PC-9 (cell line): ENCODE results near the gene TRAF2. TPM values are rescaled to one million over a fixed set of nuclear protein-coding genes. Genes with fewer than 3 reads are reported as not detected.

Experiments used
- BruUV-seq: library from RNA; stranded (reverse); fragments of 400-500 nt; replicated peaks from 2 replicates; lab custom pipeline; 2021; lab: Mats Ljungman, UMichigan
- CTCF ChIA-PET: fragments of 300-600 bp; sonication (Branson Sonifier 250); formaldehyde crosslinking; loops from one replicate; lab custom pipeline; 2022; ENCODE audit warnings: antibody characterized with exemption; lab: Charles Lee
- POLR2A ChIA-PET: fragments of 300-600 bp; sonication (Branson Sonifier 250); formaldehyde crosslinking; loops from one replicate; lab custom pipeline; 2022; ENCODE audit warnings: antibody characterized with exemption; ENCODE audit not compliant: unreplicated experiment; lab: Charles Lee
- DNase-seq, 2 experiments: peaks; one replicate each; pipeline versions ENCODE4 v3.0.0 to v3.0.0-alpha.2; 2015 to 2022; ENCODE audit warnings: mixed read lengths in 1 of 2
- H2AFZ ChIP-seq: fragments of 200-600 bp; sonication (generic); 2 replicates; pipeline ENCODE4 v1.8.1; 2017; ENCODE audit warnings: antibody characterized with exemption
- H3F3A ChIP-seq: fragments of 200-600 bp; sonication (generic); 2 replicates; pipeline ENCODE4 v1.8.1; 2017; ENCODE audit warnings: antibody characterized with exemption, mild to moderate bottlenecking, low read depth; ENCODE audit not compliant: insufficient read depth
- H3K27ac ChIP-seq: fragments of 200-600 bp; sonication (generic); 2 replicates; pipeline ENCODE4 v1.6.1; 2016; ENCODE audit warnings: mixed run types
- H3K27me3 ChIP-seq: fragments of 200-600 bp; sonication (generic); 2 replicates; pipeline ENCODE4 v1.6.1; 2016; ENCODE audit warnings: low read depth, mixed run types; ENCODE audit not compliant: insufficient read depth
- H3K36me3 ChIP-seq: fragments of 200-600 bp; sonication (generic); 2 replicates; pipeline ENCODE4 v1.6.1; 2016; ENCODE audit warnings: low read depth, mixed run types
- H3K4me1 ChIP-seq: fragments of 200-600 bp; sonication (generic); replicated peaks from 2 replicates; pipeline ENCODE4 v1.6.1; 2016; ENCODE audit warnings: mixed run types; ENCODE audit not compliant: insufficient read depth
- H3K4me2 ChIP-seq: fragments of 200-600 bp; sonication (generic); 2 replicates; pipeline ENCODE4 v1.6.1; 2017; ENCODE audit warnings: mixed run types
- H3K4me3 ChIP-seq: fragments of 200-600 bp; sonication (generic); 2 replicates; pipeline ENCODE4 v1.6.1; 2016; ENCODE audit warnings: mixed run types
- H3K79me2 ChIP-seq: fragments of 200-600 bp; sonication (generic); 2 replicates; pipeline ENCODE4 v1.6.1; 2017; ENCODE audit warnings: low read depth, mixed run types
- H3K9me2 ChIP-seq: fragments of 200-600 bp; sonication (generic); 2 replicates; pipeline ENCODE4 v1.8.1; 2017; ENCODE audit warnings: mild to moderate bottlenecking; ENCODE audit not compliant: insufficient read depth
- H3K9me3 ChIP-seq: fragments of 200-600 bp; sonication (generic); 2 replicates; pipeline ENCODE4 v1.8.1; 2016; ENCODE audit warnings: low read depth; ENCODE audit not compliant: insufficient read depth
- H4K20me1 ChIP-seq: fragments of 200-600 bp; sonication (generic); 2 replicates; pipeline ENCODE4 v1.8.1; 2017; ENCODE audit not compliant: insufficient read depth
- CTCF ChIP-seq: fragments of 200-600 bp; sonication (generic); conservative IDR thresholded peaks from 2 replicates; pipeline ENCODE4 v1.6.1; 2017; ENCODE audit warnings: mixed run types, antibody characterized with exemption, mild to moderate bottlenecking, moderate library complexity
- EZH2 ChIP-seq: fragments of 200-600 bp; sonication (generic); IDR thresholded peaks from 2 replicates; pipeline ENCODE4 v1.8.0; 2017; ENCODE audit warnings: antibody characterized with exemption, low read depth
- intact Hi-C: fragments of 100-400 bp; cut with micrococcal nuclease; formaldehyde crosslinking; loops from one replicate; pipeline ENCODE4 v1.10.0; 2022; ENCODE audit not compliant: unreplicated experiment
- total RNA-seq: library from RNA; stranded (reverse); gene quantifications from 2 replicates; pipeline ENCODE4 v1.2.3, GENCODE V29; 2021

TRAF2 gene
- total RNA-seq, 1 experiment from 2014 or later, result 42.7 TPM

- H3K4me3 ChIP-seq, result no peak overlapping the region
- no peaks in the 10 kb centered on the region for H3K27me3 ChIP-seq
- H3K4me1 ChIP-seq, result peaks cover 6% of the 10 kb centered on the region; the same call in 1 of the 2 replicates
- H3K27ac ChIP-seq, result no peak overlapping the region
- intact Hi-C loops, result no loop called here
- no peaks in the 10 kb centered on the region for H3K9me2 ChIP-seq
- no peak overlapping the region for H3K4me2 ChIP-seq
- POLR2A ChIA-PET, result no interaction called here
- DNase-seq, result no peak
- no peaks in the 10 kb centered on the region for H3K79me2 ChIP-seq
- no TSS peak for BruUV-seq
- TF ChIP-seq CTCF (no peak), EZH2 (no peak)
- no peak overlapping the region for H2AFZ ChIP-seq
- peaks cover 32% of the 10 kb centered on the region for H4K20me1 ChIP-seq
- no peaks in the 10 kb centered on the region for H3K9me3 ChIP-seq
- no peaks in the 10 kb centered on the region for H3K36me3 ChIP-seq
- CTCF ChIA-PET, result no interaction called here
- H3F3A ChIP-seq, result peaks cover 22% of the 10 kb centered on the region; the same call in 1 of the 2 replicates
Observed at GRCh38 chr9:136852664-136853595, 33.4 kb upstream of the TRAF2 start.

DNA sequence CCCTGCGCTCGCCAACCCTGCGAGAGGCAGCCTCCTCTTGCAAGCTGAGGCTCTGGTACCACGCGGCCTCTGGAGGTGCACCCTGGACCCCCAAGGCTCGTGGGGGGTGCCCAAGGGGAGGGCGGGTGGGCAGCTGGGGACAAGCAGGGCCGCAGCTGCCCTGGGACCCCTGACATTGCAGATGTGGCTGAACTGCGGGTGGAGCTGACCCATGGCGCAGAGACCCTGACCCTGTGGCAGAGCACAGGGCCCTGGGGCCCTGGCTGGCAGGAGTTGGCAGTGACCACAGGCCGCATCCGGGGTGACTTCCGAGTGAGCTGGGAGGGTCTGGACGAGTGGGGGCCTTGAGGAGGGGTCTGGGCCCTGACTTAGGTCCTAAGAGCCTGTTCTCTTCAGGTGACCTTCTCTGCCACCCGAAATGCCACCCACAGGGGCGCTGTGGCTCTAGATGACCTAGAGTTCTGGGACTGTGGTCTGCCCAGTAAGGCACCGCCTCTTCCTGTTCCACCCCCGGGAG is 32.7 kb upstream of the TRAF2 start:
- H3K79me2 ChIP-seq, result no peaks in the 10 kb centered on the region
- TF ChIP-seq EZH2, result no peak
- TF ChIP-seq CTCF, result no peak
- H3K36me3 ChIP-seq, result no peaks in the 10 kb centered on the region
- H3K4me3 ChIP-seq, result no peak overlapping the region
- H3K4me1 ChIP-seq, result peaks cover 6% of the 10 kb centered on the region; the same call in 1 of the 2 replicates
- H3K9me2 ChIP-seq, result no peaks in the 10 kb centered on the region
- intact Hi-C loops, result no loop called here
- H3K27me3 ChIP-seq, result no peaks in the 10 kb centered on the region
- H3K4me2 ChIP-seq, result no peak overlapping the region
- H2AFZ ChIP-seq, result no peak overlapping the region
- ChIA-PET CTCF (no interaction called here), POLR2A (no interaction called here)
- H3K27ac ChIP-seq, result no peak overlapping the region
- peak in 1 of 2 experiments; percentile 33 for DNase-seq
- BruUV-seq, result no TSS peak
- peaks cover 22% of the 10 kb centered on the region; the same call in 1 of the 2 replicates for H3F3A ChIP-seq
- H3K9me3 ChIP-seq, result no peaks in the 10 kb centered on the region
- peaks cover 33% of the 10 kb centered on the region for H4K20me1 ChIP-seq

GRCh38 chr9:136854113-136854841 is 32.0 kb upstream of the TRAF2 start:
- Histone ChIP-seq H4K20me1 (peaks cover 33% of the 10 kb centered on the region), H3K36me3 (no peaks in the 10 kb centered on the region), H3K79me2 (no peaks in the 10 kb centered on the region), H2AFZ (no peak overlapping the region), H3K9me3 (no peaks in the 10 kb centered on the region), H3F3A (peaks cover 25% of the 10 kb centered on the region; the same call in 1 of the 2 replicates), H3K4me2 (no peak overlapping the region), H3K27me3 (no peaks in the 10 kb centered on the region), H3K4me3 (no peak overlapping the region), H3K9me2 (no peaks in the 10 kb centered on the region), H3K27ac (no peak overlapping the region), H3K4me1 (peaks cover 6% of the 10 kb centered on the region; the same call in 1 of the 2 replicates)
- CTCF ChIA-PET, result no interaction called here
- TF ChIP-seq EZH2 (no peak), CTCF (no peak)
- intact Hi-C loops, result no loop called here
- DNase-seq, result peak in 1 of 2 experiments; percentile 25
- BruUV-seq, result no TSS peak
- POLR2A ChIA-PET, result no interaction called here
